Mesenchymal stem cell (in vitro differentiated cells and primary cell): ENCODE measurements around the gene KIF13A.
"Not testable (repeated sequence)": the region's sequence is repeated elsewhere in the genome, so short reads cannot be mapped to it uniquely, and the experiment has no call there.

Source experiments
- DNase-seq: peaks from one replicate; pipeline ENCODE4 v3.0.0-alpha.2; 2013
- H2AFZ ChIP-seq: one replicate; pipeline ENCODE4 v1.6.1; 2013; ENCODE audit warnings: low read depth, mild to moderate bottlenecking, control low read depth, inconsistent platforms, low read length, moderate library complexity
- H2AK5ac ChIP-seq: 2 replicates; pipeline ENCODE4 v1.6.1; 2013; ENCODE audit warnings: low read length, moderate library complexity, mild to moderate bottlenecking, inconsistent platforms; ENCODE audit not compliant: severe bottlenecking
- H2BK120ac ChIP-seq: one replicate; pipeline ENCODE4 v1.6.1; 2013; ENCODE audit warnings: low read depth, mild to moderate bottlenecking, inconsistent platforms, low read length, moderate library complexity
- H2BK12ac ChIP-seq, 2 experiments: one replicate each; pipeline ENCODE4 v1.6.1; 2013; ENCODE audit warnings: inconsistent platforms in 2 of 2, low read length in 2 of 2, mild to moderate bottlenecking in 2 of 2, moderate library complexity in 2 of 2, control low read depth in 1 of 2
- H2BK15ac ChIP-seq: one replicate; pipeline ENCODE4 v1.6.1; 2013; ENCODE audit warnings: mild to moderate bottlenecking, low read depth, inconsistent platforms; ENCODE audit not compliant: poor library complexity, severe bottlenecking
- H2BK5ac ChIP-seq: 2 replicates; pipeline ENCODE4 v1.6.1; 2013; ENCODE audit warnings: low read depth, mild to moderate bottlenecking, low read length, control low read depth, inconsistent platforms; ENCODE audit not compliant: poor library complexity, severe bottlenecking
- H3K14ac ChIP-seq, 2 experiments: one replicate each; pipeline ENCODE4 v1.6.1; 2013; ENCODE audit warnings: inconsistent platforms in 2 of 2, low read length in 2 of 2, control low read depth in 1 of 2, mild to moderate bottlenecking in 1 of 2, moderate library complexity in 1 of 2
- H3K18ac ChIP-seq, 2 experiments: one replicate each; pipeline ENCODE4 v1.6.1; 2013; ENCODE audit warnings: inconsistent platforms in 2 of 2, low read length in 2 of 2, control low read depth in 1 of 2, low read depth in 1 of 2, mild to moderate bottlenecking in 1 of 2
- H3K23ac ChIP-seq, 2 experiments: one replicate each; pipeline ENCODE4 v1.6.1; 2013; ENCODE audit warnings: inconsistent platforms in 2 of 2, low read length in 2 of 2, mild to moderate bottlenecking in 2 of 2, moderate library complexity in 2 of 2, control low read depth in 1 of 2
- H3K27ac ChIP-seq: 2 replicates; pipeline ENCODE4 v1.5.1; 2013; ENCODE audit warnings: mild to moderate bottlenecking, moderate library complexity, low read length, control low read depth, inconsistent platforms; ENCODE audit not compliant: poor library complexity, severe bottlenecking
- H3K27me3 ChIP-seq, 2 experiments: 2 replicates each; pipeline versions ENCODE4 v1.6.1 to v1.7.0; 2013; ENCODE audit warnings: low read length in 2 of 2, mild to moderate bottlenecking in 2 of 2, moderate library complexity in 2 of 2, control low read depth in 1 of 2, inconsistent platforms in 1 of 2; ENCODE audit not compliant: control insufficient read depth in 1 of 2, insufficient read depth in 1 of 2
- H3K36me3 ChIP-seq, 2 experiments: 2 replicates each; pipeline versions ENCODE4 v1.6.1 to v1.7.0; 2013; ENCODE audit warnings: low read length in 2 of 2, control low read depth in 1 of 2, inconsistent platforms in 1 of 2, low read depth in 1 of 2, mild to moderate bottlenecking in 1 of 2; ENCODE audit not compliant: insufficient read depth in 2 of 2, control insufficient read depth in 1 of 2
- H3K4ac ChIP-seq, 2 experiments: one replicate each; pipeline ENCODE4 v1.6.1; 2013; ENCODE audit warnings: inconsistent platforms in 2 of 2, low read length in 2 of 2, mild to moderate bottlenecking in 2 of 2, moderate library complexity in 2 of 2, control low read depth in 1 of 2, low read depth in 1 of 2
- H3K4me1 ChIP-seq: 2 replicates; pipeline ENCODE4 v1.6.1; 2013; ENCODE audit warnings: low read depth, low read length, control low read depth; ENCODE audit not compliant: control insufficient read depth, insufficient read depth
- H3K4me2 ChIP-seq: 2 replicates; pipeline ENCODE4 v1.6.1; 2013; ENCODE audit warnings: low read length, mild to moderate bottlenecking, inconsistent platforms; ENCODE audit not compliant: poor library complexity, severe bottlenecking
- H3K4me3 ChIP-seq, 2 experiments: 2 replicates each; pipeline versions ENCODE4 v1.5.1 to v1.7.0; 2013; ENCODE audit warnings: low read length in 2 of 2, mild to moderate bottlenecking in 2 of 2, control low read depth in 1 of 2, low read depth in 1 of 2; ENCODE audit not compliant: insufficient read depth in 1 of 2
- H3K79me1 ChIP-seq: replicated peaks from 2 replicates; pipeline ENCODE4 v1.6.1; 2013; ENCODE audit warnings: mild to moderate bottlenecking, control low read depth, low read length, inconsistent platforms; ENCODE audit not compliant: poor library complexity, severe bottlenecking
- H3K9ac ChIP-seq: 2 replicates; pipeline ENCODE4 v1.7.0; 2013; ENCODE audit warnings: mild to moderate bottlenecking, low read length, moderate library complexity
- H3K9me3 ChIP-seq: 2 replicates; pipeline ENCODE4 v1.7.0; 2013; ENCODE audit warnings: mild to moderate bottlenecking, low read length; ENCODE audit not compliant: control insufficient read depth
- H4K8ac ChIP-seq: one replicate; pipeline ENCODE4 v1.6.1; 2013; ENCODE audit warnings: inconsistent platforms, mild to moderate bottlenecking, low read length, moderate library complexity
- H4K91ac ChIP-seq: one replicate; pipeline ENCODE4 v1.6.1; 2013; ENCODE audit warnings: mild to moderate bottlenecking, low read length, inconsistent platforms
- WGBS: methylation state at CpG from one replicate; pipeline ENCODE4 v1.1.7; 2013; ENCODE audit warnings: mixed read lengths; 5-methylcytosine and 5-hydroxymethylcytosine counted together

The KIF13A gene

GRCh38 chr6:18016133-18016532 is 28.7 kb upstream of the KIF13A start:
- no peak overlapping the region for H2AK5ac ChIP-seq
- H3K4me2 ChIP-seq = no peak overlapping the region
- no peaks in the 10 kb centered on the region for H3K36me3 ChIP-seq
- no peak overlapping the region for H3K4me3 ChIP-seq
- H3K23ac ChIP-seq = no peak overlapping the region
- no peak overlapping the region for H3K27ac ChIP-seq
- H2BK15ac ChIP-seq = no peak overlapping the region
- H3K79me1 ChIP-seq = no peaks in the 10 kb centered on the region
- no peak overlapping the region for H3K18ac ChIP-seq
- no peak overlapping the region for H2BK120ac ChIP-seq
- no peak overlapping the region for H2BK12ac ChIP-seq
- H3K9ac ChIP-seq = no peak overlapping the region
- no peaks in the 10 kb centered on the region for H3K27me3 ChIP-seq
- H4K8ac ChIP-seq = no peak overlapping the region
- H2AFZ ChIP-seq = no peak overlapping the region
- no peak overlapping the region for H4K91ac ChIP-seq
- no peak for DNase-seq
- H3K9me3 ChIP-seq = no peaks in the 10 kb centered on the region
- no peak overlapping the region for H3K4ac ChIP-seq
- H3K14ac ChIP-seq = no peak overlapping the region
- no peak overlapping the region for H2BK5ac ChIP-seq
- H3K4me1 ChIP-seq = peaks cover 4% of the 10 kb centered on the region

- Histone ChIP-seq H2BK120ac (no peak overlapping the region), H3K36me3 (no peaks in the 10 kb centered on the region)
- 96% methylated on average over 30 of the region's 30 CpGs for WGBS
Measured at GRCh38 chr6:18011287-18011686, 23.9 kb upstream of the KIF13A start.

GRCh38 chr6:18010540-18010939 is 23.1 kb upstream of the KIF13A start:
- not testable (repeated sequence) for H3K4me1 ChIP-seq, H3K23ac ChIP-seq, H2BK15ac ChIP-seq, H3K4me2 ChIP-seq, H4K91ac ChIP-seq, H3K36me3 ChIP-seq, H3K18ac ChIP-seq, H3K4ac ChIP-seq, H4K8ac ChIP-seq, H2BK120ac ChIP-seq, H2BK12ac ChIP-seq, H3K4me3 ChIP-seq, H2BK5ac ChIP-seq, H2AK5ac ChIP-seq, H3K79me1 ChIP-seq, H3K9me3 ChIP-seq, H3K27me3 ChIP-seq, H3K27ac ChIP-seq, H2AFZ ChIP-seq, DNase-seq, H3K9ac ChIP-seq, H3K14ac ChIP-seq
- WGBS = 98% methylated on average over 4 of the region's 4 CpGs

More at GRCh38 chr6:18011287-18011686, 23.9 kb upstream of the KIF13A start:
- no peak overlapping the region for H3K4me3 ChIP-seq
- H4K8ac ChIP-seq = no peak overlapping the region
- no peak overlapping the region for H3K23ac ChIP-seq
- H2AK5ac ChIP-seq = no peak overlapping the region
- H2AFZ ChIP-seq = no peak overlapping the region
- no peak overlapping the region for H4K91ac ChIP-seq
- no peak overlapping the region for H3K18ac ChIP-seq
- no peak overlapping the region for H3K4ac ChIP-seq
- H3K4me2 ChIP-seq = no peak overlapping the region
- H2BK15ac ChIP-seq = no peak overlapping the region
- peaks cover 3% of the 10 kb centered on the region for H3K4me1 ChIP-seq
- H3K9me3 ChIP-seq = no peaks in the 10 kb centered on the region
- no peak overlapping the region for H2BK12ac ChIP-seq
- H3K79me1 ChIP-seq = no peaks in the 10 kb centered on the region
- H3K14ac ChIP-seq = no peak overlapping the region
- H3K27me3 ChIP-seq = no peaks in the 10 kb centered on the region
- no peak overlapping the region for H3K27ac ChIP-seq
- no peak overlapping the region for H2BK5ac ChIP-seq
- DNase-seq = no peak
- H3K9ac ChIP-seq = no peak overlapping the region

- H3K27ac ChIP-seq = no peak overlapping the region
- DNase-seq = no peak
- WGBS = 94% methylated on average over 4 of the region's 10 CpGs
- no peak overlapping the region for H2AFZ ChIP-seq
- no peak overlapping the region for H2BK5ac ChIP-seq
- no peak overlapping the region for H3K14ac ChIP-seq
- no peak overlapping the region for H2AK5ac ChIP-seq
- no peaks in the 10 kb centered on the region for H3K27me3 ChIP-seq
- H3K23ac ChIP-seq = no peak overlapping the region
- H3K9me3 ChIP-seq = no peaks in the 10 kb centered on the region
- no peak overlapping the region for H2BK15ac ChIP-seq
- no peak overlapping the region for H2BK12ac ChIP-seq
- H3K79me1 ChIP-seq = no peaks in the 10 kb centered on the region
- no peak overlapping the region for H3K4me3 ChIP-seq
- peak overlapping the region; percentile 27 for H4K91ac ChIP-seq
- no peak overlapping the region for H3K9ac ChIP-seq
- no peaks in the 10 kb centered on the region for H3K4me1 ChIP-seq
- no peak overlapping the region for H3K4ac ChIP-seq
- H3K4me2 ChIP-seq = no peak overlapping the region
- peak overlapping the region; percentile 61 for H2BK120ac ChIP-seq
- no peak overlapping the region for H3K18ac ChIP-seq
- H4K8ac ChIP-seq = no peak overlapping the region
- H3K36me3 ChIP-seq = no peaks in the 10 kb centered on the region
Measured at GRCh38 chr6:18004256-18004985, 17.0 kb upstream of the KIF13A start.
